GM18507 (cell line): Measurements from ENCODE around the gene HDAC9.

Experiments
- DNase-seq: peaks from one replicate; pipeline ENCODE4 v3.0.0; 2011; ENCODE audit warnings: low read depth; ENCODE audit not compliant: insufficient read length; ENCODE audit errors: extremely low spot score
- FAIRE-seq: peaks from 2 replicates; lab custom pipeline; 2011; peaks lifted over from hg19 to GRCh38; lab: Jason Lieb, UNC

HDAC9 gene

DNA sequence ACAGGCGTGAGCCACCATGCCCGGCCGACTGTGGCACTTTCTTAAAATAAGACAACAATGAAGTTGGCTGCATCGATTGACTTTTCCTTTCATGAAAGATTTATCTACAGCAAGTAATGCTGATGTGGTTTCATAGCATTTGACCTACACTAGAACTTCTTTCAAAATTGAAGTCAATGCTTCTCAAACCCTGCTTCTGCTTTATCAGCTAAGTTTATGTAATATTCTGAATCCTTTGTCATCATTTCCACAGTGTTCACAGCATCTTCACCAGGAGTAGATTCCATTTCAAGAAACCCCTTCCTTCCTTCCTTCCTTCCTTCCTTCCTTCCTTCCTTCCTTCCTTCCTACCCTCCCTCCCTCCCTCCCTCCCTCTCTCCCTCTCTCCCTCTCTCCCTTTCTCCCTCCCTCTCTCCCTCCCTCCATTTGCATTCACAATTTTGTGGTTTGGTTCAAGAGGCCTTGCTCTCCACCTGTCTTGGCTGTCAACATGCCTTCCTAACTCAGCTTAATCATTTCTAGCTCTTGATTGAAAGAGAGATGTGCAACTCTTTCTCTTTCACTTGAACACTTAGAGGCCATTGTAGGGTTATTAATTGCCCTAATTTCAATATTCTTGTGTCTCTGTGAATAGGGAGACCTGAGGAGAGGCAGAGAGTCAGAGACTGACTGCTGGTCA, 52.1 kb downstream of the HDAC9 start:
- no peak for DNase-seq
- FAIRE-seq: peak; percentile 57

DNA sequence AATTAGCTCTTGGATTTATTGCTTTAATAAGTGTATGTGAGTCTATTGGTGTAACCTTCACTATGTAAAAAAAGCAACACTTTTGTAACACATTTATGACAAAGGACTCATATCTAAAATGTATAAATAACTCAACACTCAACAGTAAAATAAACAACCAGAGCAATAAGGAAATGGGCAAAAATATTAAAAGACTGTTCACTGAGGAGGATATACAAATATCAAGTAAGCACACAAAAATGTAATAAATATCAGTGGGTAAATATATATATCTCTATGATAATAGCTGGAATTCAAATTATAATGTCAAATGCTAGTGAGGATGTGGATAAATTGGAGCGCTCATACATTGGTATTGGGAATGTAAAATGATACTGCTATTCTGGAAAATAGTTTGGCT, 53.0 kb downstream of the HDAC9 start:
- FAIRE-seq (no peak), DNase-seq (no peak)

DNA sequence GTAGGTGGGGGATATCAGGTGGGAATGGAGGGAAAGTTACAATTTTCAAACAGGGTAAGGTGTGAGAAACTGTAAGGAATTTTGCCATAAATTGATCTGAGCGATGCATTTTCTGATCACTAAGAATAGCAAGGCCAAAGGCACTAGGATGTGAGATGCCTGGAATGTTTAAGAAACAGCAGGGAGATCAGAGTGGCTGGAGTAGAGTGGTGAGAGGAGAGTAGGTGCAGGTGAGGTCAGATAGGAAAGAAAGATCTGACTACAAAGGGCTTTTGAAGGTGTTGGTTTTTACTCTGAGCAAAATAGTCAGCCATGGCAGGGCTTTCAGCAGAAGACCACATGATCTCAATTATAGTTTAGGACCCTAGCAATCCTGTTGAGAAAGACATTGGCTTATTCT, 55.0 kb downstream of the HDAC9 start:
- FAIRE-seq (peak; percentile 29), DNase-seq (no peak)

DNA sequence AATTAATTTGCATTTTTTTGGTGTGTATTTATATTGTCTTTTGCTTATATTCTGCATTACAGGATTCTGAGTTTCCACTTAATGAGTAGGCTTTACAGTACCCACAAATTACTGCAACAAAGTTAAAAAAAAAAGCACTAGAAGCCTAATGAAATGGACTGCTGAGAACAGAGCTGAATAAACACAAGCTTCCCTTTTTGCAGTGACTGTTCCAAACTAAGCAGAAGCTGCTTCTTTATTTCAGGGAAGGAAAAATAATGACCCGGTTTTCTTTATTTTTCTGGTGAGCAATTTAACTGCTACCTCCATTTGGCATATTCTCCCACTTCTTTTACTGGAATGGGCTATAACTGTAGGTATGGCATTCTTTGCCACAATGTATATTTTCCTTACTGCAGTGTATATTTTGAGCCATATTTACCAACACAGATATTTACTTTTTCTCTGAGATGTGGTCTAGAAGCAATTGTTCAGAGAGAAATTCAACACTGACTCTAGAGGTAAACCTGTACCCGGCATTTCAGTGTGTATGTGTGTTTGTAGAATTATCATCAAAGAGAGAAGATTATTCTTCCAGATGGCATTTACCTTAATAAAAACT, 56.9 kb downstream of the HDAC9 start:
- DNase-seq: no peak
- FAIRE-seq: no peak

DNA sequence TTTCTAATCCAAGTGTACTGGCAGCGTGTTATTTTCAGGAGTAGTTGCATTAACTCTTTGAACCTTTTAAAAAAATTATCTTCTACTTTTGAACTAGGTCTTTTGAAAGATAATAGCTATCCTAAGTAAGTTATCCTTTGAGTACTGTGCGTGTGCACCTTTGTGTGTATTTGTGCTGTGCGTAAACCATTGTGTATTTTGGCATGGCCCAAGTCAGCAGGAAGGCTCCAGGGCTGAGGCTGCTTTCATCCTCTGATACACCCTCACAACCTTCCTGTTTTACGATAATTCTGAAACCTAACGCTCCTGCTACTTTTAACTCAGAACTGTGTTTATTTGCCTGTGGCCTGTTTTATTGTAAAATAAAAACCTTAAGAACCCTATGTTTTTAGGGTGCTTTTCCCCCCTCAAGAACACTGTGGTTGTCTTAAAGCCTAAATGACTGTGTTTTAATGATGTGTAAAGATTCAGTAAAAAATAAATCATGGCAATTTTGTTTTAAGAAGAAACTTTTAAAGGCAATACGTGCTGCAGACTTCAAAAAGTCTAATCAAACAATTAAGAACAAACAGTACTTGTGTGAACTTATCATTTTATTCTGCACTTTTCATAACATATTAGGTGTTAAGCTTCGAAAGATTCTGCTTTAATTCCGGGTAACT, 57.5 kb downstream of the HDAC9 start:
- DNase-seq: no peak
- peak; percentile 33 for FAIRE-seq

DNA sequence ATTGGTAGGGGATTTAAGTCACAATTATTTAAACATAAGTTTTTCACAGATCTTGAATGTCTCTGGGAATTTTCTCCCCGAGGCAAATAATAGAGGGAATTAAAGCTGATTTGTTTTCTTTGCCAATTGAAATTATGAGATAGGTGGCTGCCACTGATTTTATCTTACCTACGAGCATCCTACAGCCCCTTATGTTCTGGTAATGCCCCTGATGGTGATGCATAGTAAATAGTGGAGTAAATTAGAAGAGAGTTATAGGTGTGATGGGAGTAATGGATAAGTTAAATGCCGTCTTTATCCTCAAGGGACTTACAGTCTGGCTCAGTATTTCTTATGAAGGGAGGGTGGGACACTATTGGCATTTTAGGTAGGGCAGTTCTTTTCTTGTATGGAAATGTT, 58.1 kb downstream of the HDAC9 start:
- DNase-seq (no peak), FAIRE-seq (no peak)

DNA sequence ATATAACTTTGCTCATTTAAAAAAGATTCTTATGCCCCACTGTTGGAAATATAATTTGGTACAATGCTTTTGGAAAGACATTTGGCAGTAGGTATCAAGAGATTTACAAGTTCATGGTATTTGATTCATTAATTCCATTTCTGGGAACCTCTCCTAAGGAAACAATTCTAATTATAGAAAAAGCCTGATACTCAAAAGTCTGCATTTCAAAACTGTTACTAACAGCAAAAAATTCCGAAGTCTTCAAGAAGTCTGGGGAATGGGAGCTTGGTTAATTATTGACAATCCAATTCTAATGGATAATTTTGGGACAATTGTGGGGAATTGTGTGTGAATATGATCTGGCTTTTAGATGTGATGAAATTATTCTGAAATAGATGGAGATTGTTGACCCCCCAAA, 59.6 kb downstream of the HDAC9 start:
- no peak for DNase-seq
- FAIRE-seq: no peak

DNA sequence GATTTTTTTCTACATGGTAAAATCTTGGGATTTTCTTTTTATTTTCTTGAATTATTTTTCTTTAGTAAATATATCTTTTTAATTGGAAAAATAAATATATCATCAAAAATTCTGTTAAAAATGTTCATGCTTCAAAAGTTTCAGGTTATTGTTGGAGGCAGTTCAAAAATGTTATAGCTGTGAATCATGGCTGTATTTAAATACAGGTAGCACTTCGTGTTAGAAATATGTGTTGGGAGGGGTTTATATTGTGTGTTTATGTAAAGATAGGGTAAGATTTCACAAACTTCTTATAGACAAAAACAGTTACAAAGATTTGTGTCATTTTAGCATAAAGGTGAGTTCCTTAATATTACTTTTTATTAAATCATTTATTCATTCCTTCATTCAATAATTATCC, 60.4 kb downstream of the HDAC9 start:
- FAIRE-seq: no peak

DNA sequence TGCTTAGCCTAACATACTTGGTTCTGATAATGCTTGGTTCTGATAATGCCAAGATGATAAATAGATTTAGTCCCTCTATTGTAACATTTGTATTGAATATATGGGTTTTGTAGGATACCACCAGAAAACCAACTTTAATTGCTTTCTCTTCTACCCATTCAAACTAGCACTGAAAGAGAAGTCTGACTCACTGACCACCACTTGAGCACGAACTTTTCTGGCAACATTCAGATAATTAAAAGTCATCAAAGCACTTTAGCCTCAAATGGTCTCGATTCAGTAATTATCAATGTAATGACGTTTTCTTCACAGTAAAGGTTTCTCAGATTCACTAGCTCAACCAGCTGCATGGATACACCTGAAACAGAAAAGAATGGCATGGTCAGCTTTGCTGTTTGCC, 63.0 kb downstream of the HDAC9 start:
- FAIRE-seq (no peak), DNase-seq (no peak)

More for the DNA sequence above, 60.4 kb downstream of the HDAC9 start:
- DNase-seq: no peak

DNA sequence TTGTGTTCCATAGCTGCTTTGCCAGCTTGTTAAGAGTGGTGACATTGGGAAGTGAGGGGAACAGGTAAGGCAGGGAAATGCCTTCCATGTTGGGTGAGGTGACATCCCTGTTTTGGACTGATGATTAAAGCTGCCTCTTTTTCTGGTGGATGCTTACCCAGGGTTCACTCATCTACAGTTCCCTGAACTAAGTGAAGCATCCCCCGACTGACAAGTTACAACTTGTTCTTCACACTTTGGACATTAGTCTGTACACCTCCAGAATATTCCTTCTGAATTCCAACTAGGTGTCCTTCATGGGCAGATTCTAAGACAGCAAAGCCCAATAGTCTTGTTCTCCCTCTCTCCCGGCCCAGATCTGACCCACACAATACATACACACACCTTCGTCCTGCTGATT, 63.4 kb downstream of the HDAC9 start:
- FAIRE-seq (no peak), DNase-seq (no peak)

DNA sequence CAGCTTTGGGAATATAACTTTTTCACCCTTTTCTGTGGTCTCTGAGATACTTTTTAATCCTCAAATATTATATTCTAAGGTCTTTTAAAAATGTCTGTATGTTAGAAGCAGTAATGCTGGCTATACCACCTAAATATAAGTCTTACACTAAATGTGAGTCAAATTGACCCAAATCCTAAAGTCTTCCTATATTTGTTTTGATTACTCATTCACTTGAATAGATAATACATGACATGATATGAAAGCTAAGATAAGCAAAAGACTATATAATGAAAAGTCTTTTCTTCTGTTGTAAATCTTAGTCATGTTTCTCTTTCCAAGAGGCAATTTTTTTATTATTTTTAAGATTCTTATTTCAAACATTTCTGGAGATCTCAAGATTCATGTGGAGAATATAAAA, 64.2 kb downstream of the HDAC9 start:
- DNase-seq (no peak), FAIRE-seq (no peak)

DNA sequence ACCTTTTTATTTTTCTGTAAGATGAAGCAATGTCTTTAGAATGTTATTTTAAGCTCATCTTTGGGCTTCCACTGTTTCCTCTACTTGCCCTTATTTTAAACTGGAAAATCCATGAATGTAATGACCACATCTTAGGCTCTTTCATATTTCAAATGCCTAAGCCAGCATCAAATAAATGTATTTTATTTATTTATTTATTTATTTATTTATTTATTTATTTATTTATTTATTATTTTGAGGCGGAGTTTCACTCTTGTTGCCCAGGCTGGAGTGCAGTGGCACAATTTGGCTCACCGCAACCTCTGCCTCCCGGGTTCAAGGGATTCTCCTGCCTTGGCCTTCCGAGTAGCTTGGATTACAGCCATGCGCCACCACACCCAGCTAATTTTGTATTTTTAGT, 69.2 kb downstream of the HDAC9 start:
- no peak for DNase-seq
- FAIRE-seq: no peak

DNA sequence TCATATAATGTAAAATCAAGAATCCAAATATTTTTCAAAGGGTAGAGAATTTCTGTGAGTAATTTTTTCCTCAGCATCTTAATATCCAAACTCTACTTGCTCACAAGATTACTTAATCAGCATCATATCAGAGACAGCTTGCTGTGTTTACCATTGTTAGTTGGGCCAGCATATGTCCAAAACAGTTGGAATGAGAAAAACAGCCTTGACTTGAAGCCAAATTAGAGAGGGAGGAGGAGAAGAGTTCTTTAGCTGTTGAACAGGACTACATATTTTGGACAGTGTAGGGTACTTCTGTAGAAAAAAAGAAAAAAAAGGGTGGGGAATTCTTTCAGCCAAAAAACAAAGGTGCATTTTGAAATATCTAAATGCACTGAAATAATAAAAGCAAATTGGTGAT, 69.8 kb downstream of the HDAC9 start:
- DNase-seq: no peak

DNA sequence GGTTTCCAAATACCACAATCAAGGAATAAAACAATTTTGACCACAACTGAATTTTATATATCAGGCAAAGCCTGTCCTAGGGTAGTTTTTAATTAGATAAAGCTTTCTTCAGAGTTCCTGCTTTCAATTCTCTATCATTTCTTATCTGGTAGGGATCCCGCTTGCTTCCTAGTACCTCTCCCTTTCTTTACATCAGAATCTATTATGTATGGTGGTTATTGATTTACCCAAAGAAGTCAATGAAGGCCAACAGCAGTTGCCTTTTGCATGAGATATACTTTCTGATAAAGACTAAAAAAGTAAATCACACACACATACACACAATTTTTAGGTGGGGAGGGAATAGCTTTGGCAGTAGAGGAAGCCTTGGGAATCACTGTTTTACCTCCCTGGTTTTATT, 70.7 kb downstream of the HDAC9 start:
- no peak for DNase-seq
- FAIRE-seq: no peak

More for the DNA sequence above, 69.8 kb downstream of the HDAC9 start:
- no peak for FAIRE-seq

DNA sequence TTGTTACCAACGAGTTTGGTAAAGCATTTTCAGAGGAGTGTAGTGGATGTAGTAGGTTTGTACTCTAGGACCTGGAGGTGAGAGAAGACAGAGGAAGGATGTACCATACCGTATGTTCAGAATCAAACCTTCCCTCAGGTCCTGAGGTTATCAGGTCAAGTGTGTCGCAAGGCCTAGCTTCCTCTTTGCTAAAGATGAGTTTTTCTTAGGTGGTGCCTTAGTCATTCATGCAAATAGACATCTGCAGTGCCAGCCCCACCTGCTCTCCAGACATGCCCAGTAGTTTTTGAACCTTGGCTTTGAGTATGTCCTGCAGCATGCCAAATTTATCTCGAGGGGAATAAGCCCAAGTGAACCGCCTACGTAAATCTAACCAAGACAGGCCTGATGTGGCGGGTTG, 71.3 kb downstream of the HDAC9 start:
- peak; percentile 2 for DNase-seq
- FAIRE-seq: peak; percentile 86

DNA sequence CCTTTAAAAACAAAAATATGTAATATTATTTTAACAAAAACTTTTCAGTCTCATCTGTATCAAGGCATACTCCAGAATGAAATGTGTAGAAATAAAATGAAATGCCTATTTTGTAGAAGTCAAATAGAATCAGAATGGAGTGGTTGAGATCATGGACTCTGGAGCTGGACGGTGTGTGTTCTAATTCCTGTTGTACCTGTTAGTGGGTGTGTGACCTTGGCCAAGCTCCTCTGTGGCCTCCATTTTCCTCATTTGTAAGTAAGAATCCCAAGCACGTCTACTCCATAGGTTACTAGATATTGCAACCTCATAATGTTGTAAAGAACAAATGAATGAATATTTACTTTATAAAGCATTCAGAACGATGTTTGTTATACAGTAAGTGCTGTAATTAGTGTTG, 74.9 kb downstream of the HDAC9 start:
- DNase-seq: no peak
- no peak for FAIRE-seq

DNA sequence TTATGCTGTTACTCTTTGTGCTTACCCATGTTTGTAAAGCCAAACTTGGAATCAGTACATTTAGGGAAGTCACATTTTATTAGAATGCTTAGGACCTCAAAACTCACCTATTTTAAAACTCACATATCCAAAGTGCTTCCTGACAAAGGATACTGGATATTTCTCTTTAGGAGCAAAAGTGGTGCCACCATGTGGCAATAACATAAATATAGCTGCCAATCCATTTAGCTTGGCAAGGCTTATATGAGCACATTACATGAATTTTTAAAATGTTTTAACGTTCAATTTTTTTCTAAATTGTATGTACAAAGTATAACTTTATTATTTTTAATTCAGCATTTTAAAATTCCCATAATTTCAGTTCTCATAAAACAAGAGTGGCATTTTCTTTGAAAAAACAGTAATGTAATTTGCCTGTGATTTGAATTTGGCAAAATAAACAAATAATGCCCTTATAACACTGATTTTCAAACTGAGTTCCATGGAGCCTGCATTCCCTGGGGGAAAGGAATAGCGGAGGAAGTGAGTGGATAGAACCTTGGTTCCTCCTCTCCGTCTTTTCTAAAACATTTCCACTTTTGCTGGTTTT, 75.4 kb downstream of the HDAC9 start:
- DNase-seq (no peak), FAIRE-seq (no peak)

DNA sequence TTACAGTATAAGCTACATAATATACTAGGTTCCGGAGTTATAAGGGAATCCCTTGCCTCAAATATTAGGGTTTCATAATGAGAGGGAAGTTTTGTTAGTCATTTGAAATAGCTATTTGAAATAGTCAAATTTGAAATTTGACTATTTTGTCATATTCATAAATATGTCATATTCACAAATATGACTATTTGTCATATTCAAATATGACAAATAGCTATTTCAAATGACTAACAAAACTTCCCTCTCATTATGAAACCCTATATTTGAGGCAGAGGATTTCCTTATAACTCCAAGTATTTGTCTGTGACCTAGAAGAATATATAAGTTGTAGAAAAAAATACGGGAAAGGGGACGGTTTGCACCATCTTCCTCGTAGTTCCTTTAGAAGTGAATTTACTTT, 76.6 kb downstream of the HDAC9 start:
- no peak for DNase-seq
- FAIRE-seq: peak; percentile 29

DNA sequence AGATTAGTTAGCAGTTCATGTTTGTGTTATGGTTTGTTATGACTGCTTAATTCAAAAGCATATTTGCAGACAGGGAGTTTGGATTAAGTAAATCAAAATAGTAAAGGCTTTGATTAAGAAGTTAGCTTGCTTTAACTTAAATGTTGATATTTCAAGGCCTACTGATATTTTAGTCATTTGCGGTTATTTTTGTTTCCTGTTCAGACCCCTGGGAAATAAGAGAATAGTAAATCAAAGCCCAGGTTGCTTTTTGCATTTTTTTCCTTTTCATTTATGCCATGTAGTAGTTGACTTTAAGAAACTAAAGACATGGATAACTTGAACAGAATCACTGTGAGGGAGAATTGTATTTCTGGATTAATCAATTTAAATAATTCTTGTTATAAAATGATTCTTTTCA, 77.3 kb downstream of the HDAC9 start:
- FAIRE-seq: peak; percentile 48
- no peak for DNase-seq

DNA sequence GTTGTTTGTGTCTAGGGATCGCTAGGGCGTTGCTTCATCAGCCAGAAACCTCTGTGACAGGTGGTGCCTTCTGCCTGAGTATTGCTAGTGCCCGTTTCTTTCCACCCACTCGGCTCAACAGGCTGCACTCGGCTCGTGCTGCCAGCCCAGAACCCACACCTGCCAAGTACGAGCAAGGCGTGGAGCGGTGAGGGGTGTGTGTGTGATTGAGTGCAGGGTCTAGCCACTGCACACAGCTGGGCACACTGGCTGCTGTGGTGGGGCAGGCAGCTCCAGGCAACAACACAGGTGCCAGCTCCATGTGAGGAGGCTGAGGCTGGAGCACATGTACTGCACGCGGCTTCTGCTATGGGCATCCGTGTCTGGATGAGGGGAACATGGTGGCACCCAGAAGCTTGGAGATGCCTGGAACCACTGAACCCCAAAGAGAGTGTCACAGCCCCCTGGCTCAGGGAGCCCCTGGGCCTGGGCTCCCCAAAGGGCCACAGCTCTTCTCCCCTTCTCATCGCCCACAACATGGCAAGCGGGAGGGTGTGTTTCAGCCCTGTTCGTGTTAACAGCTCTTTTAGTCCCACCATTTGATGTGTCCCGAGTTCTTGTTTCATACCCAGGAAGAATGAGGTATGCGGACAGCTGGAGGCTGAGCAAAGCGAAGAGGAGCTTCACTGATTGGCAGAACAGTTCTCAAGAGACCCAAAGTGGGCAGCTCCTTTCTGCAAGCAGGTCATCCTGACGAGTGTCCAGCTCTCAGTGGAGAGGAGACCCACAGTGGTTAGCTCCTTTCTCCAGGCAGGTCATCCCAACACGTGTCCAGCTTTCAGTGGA, 78.1 kb downstream of the HDAC9 start:
- DNase-seq (no peak), FAIRE-seq (peak; percentile 29)
